Peyer's patch (tissue), 4 donors: Measurements from ENCODE around the gene PERCC1. TPM values are rescaled to one million over a fixed set of nuclear protein-coding genes. Genes with fewer than 3 reads are reported as not detected.
A peak's percentile ranks its signal among the peaks of the same experiment; 100 is the strongest.

Experiments
- DNase-seq, 3 donors: peaks; one replicate each; pipeline ENCODE4 v3.0.0-alpha.2; 2017 to 2019
- H3K27ac ChIP-seq, 4 donors: fragments of 200-600 bp; sonication (generic); one replicate each; pipeline ENCODE4 v1.5.1; 2016 to 2019
- H3K27me3 ChIP-seq, 2 donors: fragments of 200-600 bp; sonication (generic); one replicate each; pipeline ENCODE4 v1.5.1; 2019
- H3K36me3 ChIP-seq, 3 donors: fragments of 200-600 bp; sonication (generic); one replicate each; pipeline ENCODE4 v1.5.1; 2016 to 2019
- H3K4me1 ChIP-seq, 4 donors: fragments of 200-600 bp; sonication (generic); one replicate each; pipeline ENCODE4 v1.5.1; 2016 to 2019
- H3K4me3 ChIP-seq, 4 donors: fragments of 200-600 bp; sonication (generic); 1 replicate in 3 of 4; 2 replicates in 1 of 4; pipeline ENCODE4 v1.5.1; 2016 to 2019; ENCODE audit warnings: mild to moderate bottlenecking in 1 of 4
- H3K9me3 ChIP-seq, 4 donors: fragments of 200-600 bp; sonication (generic); one replicate each; pipeline ENCODE4 v1.5.1; 2016 to 2019; ENCODE audit warnings: mild to moderate bottlenecking in 1 of 4
- POLR2A ChIP-seq, 2 donors: fragments of 450-650 bp; IDR thresholded peaks; one replicate each; pipeline ENCODE4 v1.5.1; 2017; ENCODE audit warnings: antibody characterized with exemption in 2 of 2, mild to moderate bottlenecking in 2 of 2, moderate library complexity in 2 of 2
- total RNA-seq, 4 donors: library from RNA; depleted of rRNA; stranded (reverse); fragments of >200 nt; gene quantifications; one replicate each; pipeline ENCODE4 v1.1.0, GENCODE V29; 2016
- TF ChIP-seq, protein P1 (sequence below), 6 experiments: fragments of 450-650 bp in 4 of 6; fragments of 200-600 bp in 2 of 6; sonication (generic) in 1 of 6; IDR thresholded peaks; one replicate each; pipeline ENCODE4 v1.5.1; 2017 to 2019; ENCODE audit warnings: antibody characterized with exemption in 6 of 6, mild to moderate bottlenecking in 3 of 6, moderate library complexity in 1 of 6

PERCC1 gene
- total RNA-seq, 4 donors from 2014 or later, result not detected

DNA sequence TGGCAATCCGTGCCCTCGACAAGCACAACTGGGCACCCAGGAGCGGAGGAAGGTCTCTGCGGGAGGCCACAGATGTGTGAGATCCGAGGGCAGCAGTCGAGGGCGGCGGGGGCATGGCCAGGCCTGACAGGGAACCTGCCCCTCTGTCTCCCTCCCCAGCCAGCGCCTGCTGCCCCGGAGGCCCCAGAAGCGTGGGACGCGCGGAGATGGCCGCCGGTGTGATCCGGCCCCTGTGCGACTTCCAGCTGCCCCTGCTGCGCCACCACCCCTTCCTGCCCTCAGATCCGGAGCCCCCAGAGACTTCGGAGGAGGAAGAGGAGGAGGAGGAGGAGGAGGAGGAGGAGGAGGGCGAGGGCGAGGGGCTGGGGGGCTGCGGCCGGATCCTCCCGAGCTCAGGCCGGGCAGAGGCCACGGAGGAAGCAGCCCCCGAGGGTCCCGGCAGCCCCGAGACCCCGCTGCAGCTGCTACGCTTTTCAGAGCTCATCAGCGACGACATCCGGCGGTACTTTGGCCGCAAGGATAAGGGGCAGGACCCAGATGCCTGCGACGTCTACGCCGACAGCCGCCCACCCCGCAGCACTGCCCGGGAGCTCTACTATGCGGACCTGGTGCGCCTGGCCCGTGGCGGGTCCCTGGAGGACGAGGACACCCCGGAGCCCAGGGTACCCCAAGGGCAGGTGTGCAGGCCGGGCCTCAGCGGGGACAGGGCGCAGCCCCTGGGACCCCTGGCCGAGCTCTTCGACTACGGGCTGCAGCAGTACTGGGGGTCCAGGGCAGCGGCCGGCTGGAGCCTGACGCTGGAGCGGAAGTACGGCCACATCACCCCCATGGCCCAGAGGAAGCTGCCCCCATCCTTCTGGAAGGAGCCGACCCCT, 1.7 kb downstream of the PERCC1 start:
- TF ChIP-seq, protein P1, sequence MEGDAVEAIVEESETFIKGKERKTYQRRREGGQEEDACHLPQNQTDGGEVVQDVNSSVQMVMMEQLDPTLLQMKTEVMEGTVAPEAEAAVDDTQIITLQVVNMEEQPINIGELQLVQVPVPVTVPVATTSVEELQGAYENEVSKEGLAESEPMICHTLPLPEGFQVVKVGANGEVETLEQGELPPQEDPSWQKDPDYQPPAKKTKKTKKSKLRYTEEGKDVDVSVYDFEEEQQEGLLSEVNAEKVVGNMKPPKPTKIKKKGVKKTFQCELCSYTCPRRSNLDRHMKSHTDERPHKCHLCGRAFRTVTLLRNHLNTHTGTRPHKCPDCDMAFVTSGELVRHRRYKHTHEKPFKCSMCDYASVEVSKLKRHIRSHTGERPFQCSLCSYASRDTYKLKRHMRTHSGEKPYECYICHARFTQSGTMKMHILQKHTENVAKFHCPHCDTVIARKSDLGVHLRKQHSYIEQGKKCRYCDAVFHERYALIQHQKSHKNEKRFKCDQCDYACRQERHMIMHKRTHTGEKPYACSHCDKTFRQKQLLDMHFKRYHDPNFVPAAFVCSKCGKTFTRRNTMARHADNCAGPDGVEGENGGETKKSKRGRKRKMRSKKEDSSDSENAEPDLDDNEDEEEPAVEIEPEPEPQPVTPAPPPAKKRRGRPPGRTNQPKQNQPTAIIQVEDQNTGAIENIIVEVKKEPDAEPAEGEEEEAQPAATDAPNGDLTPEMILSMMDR (IDR thresholded peaks at IDR 0.05), result no peak
- TF ChIP-seq POLR2A (IDR thresholded peaks at IDR 0.05), result no peak

DNA sequence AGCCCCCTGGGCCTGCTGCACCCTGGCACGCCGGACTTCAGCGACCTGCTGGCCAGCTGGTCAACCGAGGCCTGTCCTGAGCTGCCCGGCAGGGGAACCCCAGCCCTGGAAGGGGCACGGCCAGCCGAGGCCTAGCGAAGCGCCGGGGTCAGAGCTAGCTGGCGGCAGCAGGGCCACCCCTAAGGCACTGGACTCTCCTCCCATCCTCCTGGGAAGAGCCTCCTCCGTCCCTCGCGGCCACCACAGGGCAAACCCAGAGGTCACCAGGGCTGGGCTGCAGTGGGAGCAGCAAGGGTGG, 2.3 kb downstream of the PERCC1 start:
- H3K4me1 ChIP-seq, result peaks cover 0 to 6% (median 2%) of the 10 kb centered on the region in 4 donors
- no peak for TF ChIP-seq POLR2A (IDR thresholded peaks at IDR 0.05)
- TF ChIP-seq, protein P1 (IDR thresholded peaks at IDR 0.05), result no peak

More for the DNA sequence above, 1.7 kb downstream of the PERCC1 start:
- no peaks in the 10 kb centered on the region for H3K9me3 ChIP-seq
- no peak overlapping the region for H3K27ac ChIP-seq
- H3K36me3 ChIP-seq, result no peaks in the 10 kb centered on the region
- H3K27me3 ChIP-seq, result no peaks in the 10 kb centered on the region
- DNase-seq, result no peak
- H3K4me1 ChIP-seq, result peaks cover 0 to 6% (median 2%) of the 10 kb centered on the region in 4 donors
- H3K4me3 ChIP-seq, result peak overlapping the region in 2 of 4 donors; percentile 7 to 22

DNA sequence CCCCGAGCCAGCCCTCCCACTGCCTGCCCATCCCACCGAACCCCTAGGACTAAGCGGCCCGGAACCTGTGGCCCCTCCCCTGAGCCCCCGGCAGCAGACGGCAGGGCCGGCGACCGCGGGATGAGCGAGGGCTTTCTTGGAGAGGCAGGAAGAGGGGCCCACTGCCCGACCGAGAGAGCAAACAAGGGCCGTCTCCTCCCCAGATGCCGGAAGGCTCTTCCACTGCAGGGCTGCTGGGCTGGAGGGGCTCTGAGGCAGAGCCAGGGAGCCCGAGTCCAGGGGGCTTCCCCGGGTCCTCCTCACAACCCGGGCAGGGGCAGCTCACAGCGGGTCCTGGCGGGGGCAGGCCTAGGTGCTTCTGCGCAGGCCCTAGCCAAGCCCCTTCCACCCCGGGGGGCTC, 2.9 kb downstream of the PERCC1 start:
- H3K27me3 ChIP-seq, result no peaks in the 10 kb centered on the region
- no peak overlapping the region for H3K27ac ChIP-seq
- no peak for DNase-seq
- H3K36me3 ChIP-seq, result no peaks in the 10 kb centered on the region
- TF ChIP-seq, protein P1 (IDR thresholded peaks at IDR 0.05), result no peak
- TF ChIP-seq POLR2A (IDR thresholded peaks at IDR 0.05), result no peak
- peaks cover 0 to 1% (median under 1%) of the 10 kb centered on the region in 4 donors for H3K4me1 ChIP-seq
- H3K4me3 ChIP-seq, result no peak overlapping the region
- H3K9me3 ChIP-seq, result no peaks in the 10 kb centered on the region

More for the DNA sequence above, 2.3 kb downstream of the PERCC1 start:
- Histone ChIP-seq H3K4me3 (no peak overlapping the region), H3K9me3 (no peaks in the 10 kb centered on the region), H3K36me3 (no peaks in the 10 kb centered on the region), H3K27me3 (no peaks in the 10 kb centered on the region), H3K27ac (no peak overlapping the region)
- no peak for DNase-seq

DNA sequence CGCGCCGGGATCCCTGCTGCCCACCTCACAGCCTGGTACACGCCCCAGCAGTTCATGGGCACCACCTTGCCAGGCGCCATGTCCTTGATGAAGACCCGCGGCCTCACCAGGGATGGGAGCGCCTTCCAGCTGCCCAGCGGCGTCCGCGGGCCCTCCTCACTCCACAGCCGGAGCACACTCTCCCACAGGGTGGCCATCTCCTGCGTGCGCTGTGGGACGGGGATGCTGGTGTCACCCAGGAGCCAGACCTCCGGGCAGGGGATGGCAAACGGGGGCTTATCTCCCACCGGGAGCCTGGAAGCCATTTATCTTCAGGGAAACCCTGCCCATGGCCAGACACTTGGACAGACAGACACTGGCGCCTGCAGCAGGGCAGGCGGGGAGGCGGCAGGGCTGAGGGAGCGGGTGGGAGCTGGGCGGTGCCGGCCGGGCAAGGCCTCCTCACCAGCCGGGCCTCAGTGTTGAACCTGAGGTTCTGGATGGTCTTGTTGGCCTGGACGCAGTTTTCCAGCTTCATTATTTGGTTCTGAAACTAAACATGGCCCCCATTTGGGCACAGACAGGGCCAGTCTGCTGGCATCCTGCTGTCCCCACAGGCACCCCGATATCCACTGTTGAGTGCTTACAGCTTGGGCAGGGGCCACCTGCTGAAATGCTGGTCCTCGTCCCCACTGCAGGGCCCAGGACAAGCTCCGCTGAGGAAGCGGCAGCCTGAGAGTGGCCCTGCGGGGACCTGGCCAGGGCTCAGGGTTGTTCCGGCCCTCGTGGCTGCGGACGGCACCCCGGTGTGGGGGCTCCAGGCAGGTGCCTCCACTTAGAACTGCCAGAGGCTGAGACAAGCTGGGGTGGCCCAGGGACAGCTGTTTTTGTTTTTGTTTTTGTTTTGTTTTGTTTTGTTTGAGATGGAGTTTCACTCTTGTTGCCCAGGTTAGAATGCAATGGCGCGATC, 4.0 kb downstream of the PERCC1 start:
- Histone ChIP-seq H3K9me3 (no peaks in the 10 kb centered on the region), H3K27me3 (no peaks in the 10 kb centered on the region), H3K4me1 (no peaks in the 10 kb centered on the region), H3K36me3 (no peaks in the 10 kb centered on the region), H3K4me3 (no peak overlapping the region), H3K27ac (no peak overlapping the region)
- TF ChIP-seq, protein P1 (IDR thresholded peaks at IDR 0.05), result no peak
- no peak for TF ChIP-seq POLR2A (IDR thresholded peaks at IDR 0.05)
- DNase-seq, result no peak

DNA sequence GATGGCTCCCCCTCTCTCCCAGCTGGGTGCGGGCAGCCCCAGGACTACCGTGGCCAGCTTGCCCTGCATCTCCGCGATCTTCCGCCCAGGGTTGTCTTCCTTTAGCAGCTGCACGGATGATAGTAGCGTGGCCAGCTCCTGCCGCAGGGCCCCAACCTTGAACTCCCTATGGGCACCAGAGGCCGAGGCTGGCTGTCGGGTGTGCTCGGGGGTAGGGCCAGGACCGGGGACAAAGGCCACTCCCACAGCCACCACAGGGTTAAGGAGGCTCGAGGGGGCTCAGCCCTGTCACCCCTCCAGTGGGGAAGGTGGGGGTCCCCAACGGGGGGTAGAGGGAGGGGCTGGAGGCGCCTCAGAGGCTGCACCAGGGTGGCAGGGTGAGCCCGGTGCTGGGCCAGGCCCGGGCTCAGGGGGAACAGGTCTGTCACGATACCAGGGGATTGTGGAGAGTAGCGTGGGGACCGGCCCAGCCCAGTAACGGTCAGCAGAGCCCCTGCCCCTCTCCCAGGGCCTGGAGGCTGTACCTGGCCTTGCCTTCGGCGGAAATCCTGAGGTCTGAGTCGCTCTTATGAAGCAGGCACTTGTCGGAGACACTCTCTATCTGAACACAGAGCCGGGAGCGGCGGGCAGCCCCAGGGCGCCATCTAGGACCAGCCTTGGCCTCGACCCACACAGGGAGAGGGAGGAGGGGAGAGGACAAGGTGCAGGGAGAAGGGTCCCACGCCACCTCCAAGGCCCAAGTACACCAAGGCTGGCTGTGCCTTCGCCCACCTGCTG, 5.2 kb downstream of the PERCC1 start:
- Histone ChIP-seq H3K9me3 (no peaks in the 10 kb centered on the region), H3K36me3 (no peaks in the 10 kb centered on the region), H3K27me3 (no peaks in the 10 kb centered on the region), H3K4me3 (no peak overlapping the region), H3K4me1 (no peaks in the 10 kb centered on the region), H3K27ac (no peak overlapping the region)
- no peak for DNase-seq
- no peak for TF ChIP-seq POLR2A (IDR thresholded peaks at IDR 0.05)
- TF ChIP-seq, protein P1 (IDR thresholded peaks at IDR 0.05), result no peak
